Brain microvascular endothelial cell (primary cell): ENCODE results near the gene FOXL1.

Experiments used
- DNase-seq: peaks from one replicate; pipeline ENCODE4 v3.0.0-alpha.2; 2020
- H3K27ac ChIP-seq: fragments of 250-450 bp; sonication (Bioruptor Pico); 2 replicates; pipeline ENCODE4 v1.5.1; 2020; ENCODE audit warnings: mild to moderate bottlenecking, moderate library complexity
- H3K27me3 ChIP-seq: fragments of 250-450 bp; sonication (Bioruptor Pico); replicated peaks from 2 replicates; pipeline ENCODE4 v1.5.1; 2020; ENCODE audit warnings: mild to moderate bottlenecking
- H3K36me3 ChIP-seq: fragments of 250-450 bp; sonication (Bioruptor Pico); replicated peaks from 2 replicates; pipeline ENCODE4 v1.5.1; 2020; ENCODE audit warnings: mild to moderate bottlenecking
- H3K4me3 ChIP-seq: 2 replicates; pipeline ENCODE4 v1.5.1; 2011; ENCODE audit warnings: low read depth, mild to moderate bottlenecking, control low read depth, low read length, moderate library complexity
- in situ Hi-C: cut with HindIII; loops from 2 replicates; pipeline ENCODE4 v1.10.0; 2017; ENCODE audit warnings: low sequenced_read_pairs, low pct_ligation_motif_present
- TF ChIP-seq, protein P1 (sequence below): IDR thresholded peaks from 2 replicates; pipeline ENCODE4 v1.5.1; 2011; ENCODE audit warnings: low read depth, mild to moderate bottlenecking, moderate library complexity, low read length, control low read depth, inconsistent platforms; ENCODE audit errors: missing control alignments

Gene FOXL1

DNA sequence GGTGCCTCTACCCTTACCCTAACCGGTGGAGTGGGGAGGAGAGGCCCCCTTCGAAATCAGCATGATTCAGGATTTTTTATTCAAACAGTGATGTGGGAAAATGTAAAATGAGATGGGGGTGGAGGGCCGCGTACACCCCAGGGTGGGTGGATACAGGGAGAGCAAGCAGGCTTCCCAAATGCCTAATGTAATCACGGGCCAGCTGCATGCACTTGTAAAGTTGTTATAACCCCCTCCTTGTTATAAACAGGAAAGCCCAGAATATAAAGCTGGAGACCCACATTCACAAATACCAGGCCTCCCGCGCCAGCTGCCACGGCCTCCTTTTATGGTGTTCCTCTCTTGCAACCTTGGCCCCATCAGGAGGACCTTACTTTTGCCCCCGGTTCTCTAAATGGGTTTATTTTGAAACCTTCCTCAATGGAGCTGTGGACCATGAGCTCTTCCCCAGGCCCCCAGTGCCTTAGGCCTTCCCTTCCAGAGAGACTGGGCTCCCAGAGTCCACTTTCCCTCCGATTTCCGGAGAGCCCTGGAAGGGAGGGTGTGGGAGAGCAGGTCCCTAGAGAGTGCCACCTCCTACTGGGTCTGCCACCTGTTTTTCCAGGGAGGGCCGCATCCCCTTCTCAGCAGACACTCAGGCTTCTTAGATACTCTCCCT lies 906 bp upstream of the FOXL1 start:
- no peak for DNase-seq
- Histone ChIP-seq H3K36me3 (peaks cover 21% of the 10 kb centered on the region), H3K27me3 (no peaks in the 10 kb centered on the region), H3K27ac (peak overlapping the region; percentile 95), H3K4me3 (peak overlapping the region; percentile 76)
- in situ Hi-C loops, result loop anchor here (25.0 kb wide), 1 partner anchor 185 kb away; no protein-coding TSS in a partner anchor
- TF ChIP-seq, protein P1, sequence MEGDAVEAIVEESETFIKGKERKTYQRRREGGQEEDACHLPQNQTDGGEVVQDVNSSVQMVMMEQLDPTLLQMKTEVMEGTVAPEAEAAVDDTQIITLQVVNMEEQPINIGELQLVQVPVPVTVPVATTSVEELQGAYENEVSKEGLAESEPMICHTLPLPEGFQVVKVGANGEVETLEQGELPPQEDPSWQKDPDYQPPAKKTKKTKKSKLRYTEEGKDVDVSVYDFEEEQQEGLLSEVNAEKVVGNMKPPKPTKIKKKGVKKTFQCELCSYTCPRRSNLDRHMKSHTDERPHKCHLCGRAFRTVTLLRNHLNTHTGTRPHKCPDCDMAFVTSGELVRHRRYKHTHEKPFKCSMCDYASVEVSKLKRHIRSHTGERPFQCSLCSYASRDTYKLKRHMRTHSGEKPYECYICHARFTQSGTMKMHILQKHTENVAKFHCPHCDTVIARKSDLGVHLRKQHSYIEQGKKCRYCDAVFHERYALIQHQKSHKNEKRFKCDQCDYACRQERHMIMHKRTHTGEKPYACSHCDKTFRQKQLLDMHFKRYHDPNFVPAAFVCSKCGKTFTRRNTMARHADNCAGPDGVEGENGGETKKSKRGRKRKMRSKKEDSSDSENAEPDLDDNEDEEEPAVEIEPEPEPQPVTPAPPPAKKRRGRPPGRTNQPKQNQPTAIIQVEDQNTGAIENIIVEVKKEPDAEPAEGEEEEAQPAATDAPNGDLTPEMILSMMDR, result no peak

GRCh38 chr16:86578611-86579267 lies 390 bp downstream of the FOXL1 start:
- Histone ChIP-seq H3K27ac (peak overlapping the region; percentile 95), H3K27me3 (no peaks in the 10 kb centered on the region), H3K36me3 (peaks cover 10% of the 10 kb centered on the region), H3K4me3 (peak overlapping the region; percentile 58)
- TF ChIP-seq, protein P1, result no peak
- peak; percentile 78 for DNase-seq
- in situ Hi-C loops, result loop anchor here (25.0 kb wide), 1 partner anchor 184 kb away; no protein-coding TSS in a partner anchor

GRCh38 chr16:86579268-86580062 lies 1.1 kb downstream of the FOXL1 start:
- Histone ChIP-seq H3K4me3 (peak overlapping the region; percentile 58), H3K36me3 (peaks cover 8% of the 10 kb centered on the region), H3K27ac (peak overlapping the region; percentile 95), H3K27me3 (no peaks in the 10 kb centered on the region)
- DNase-seq, result no peak
- in situ Hi-C loops, result loop anchor here (25.0 kb wide), 1 partner anchor 183 kb away; no protein-coding TSS in a partner anchor
- TF ChIP-seq, protein P1, result no peak

GRCh38 chr16:86580063-86580790 lies 1.9 kb downstream of the FOXL1 start:
- Histone ChIP-seq H3K36me3 (peaks cover 8% of the 10 kb centered on the region), H3K27ac (peak overlapping the region; percentile 95), H3K27me3 (no peaks in the 10 kb centered on the region), H3K4me3 (peak overlapping the region; percentile 58)
- in situ Hi-C loops, result loop anchor here (25.0 kb wide), 1 partner anchor 182 kb away; no protein-coding TSS in a partner anchor
- no peak for DNase-seq
- TF ChIP-seq, protein P1, result no peak

GRCh38 chr16:86580791-86581170 lies 2.4 kb downstream of the FOXL1 start:
- in situ Hi-C loops, result loop anchor here (25.0 kb wide), 1 partner anchor 182 kb away; no protein-coding TSS in a partner anchor
- peak overlapping the region; percentile 58 for H3K4me3 ChIP-seq
- peak overlapping the region; percentile 95 for H3K27ac ChIP-seq
- no peaks in the 10 kb centered on the region for H3K27me3 ChIP-seq
- H3K36me3 ChIP-seq, result peaks cover 6% of the 10 kb centered on the region
- TF ChIP-seq, protein P1, result no peak
- DNase-seq, result no peak
